HepG2 (cell line): ENCODE data around the gene PPM1H. TPM values are rescaled to one million over a fixed set of nuclear protein-coding genes. Genes with fewer than 3 reads are reported as not detected.

Source experiments
- ATAC-seq: fragments of 200-7000 bp; cut with Tn5 transposase; 3 replicates; pipeline ENCODE4 v1.9.1; 2020; ENCODE audit warnings: mild to moderate bottlenecking, moderate library complexity
- BruUV-seq: library from RNA; stranded (reverse); fragments of 400-500 nt; replicated peaks from 2 replicates; lab custom pipeline; 2021; lab: Mats Ljungman, UMichigan
- CTCF ChIA-PET: fragments of 300-600 bp; formaldehyde crosslinking; extraction: SDS; loops from one replicate; lab custom pipeline; 2021; ENCODE audit warnings: low total read pairs, inconsistent platforms, low intra/inter-chr PET ratio; lab: Yijun Ruan, JAX
- POLR2A ChIA-PET: fragments of 350-600 bp; sonication (Branson Sonifier 250); formaldehyde crosslinking; loops from one replicate; lab custom pipeline; 2020; ENCODE audit warnings: antibody characterized with exemption, inconsistent platforms; lab: Yijun Ruan, JAX
- DNase-seq: peaks from one replicate; pipeline ENCODE4 v3.0.0-alpha.2; 2015; ENCODE audit warnings: low spot score
- FAIRE-seq: peaks from 3 replicates; lab custom pipeline; 2011; peaks lifted over from hg19 to GRCh38; lab: Jason Lieb, UNC
- H2AFZ ChIP-seq: one replicate; pipeline ENCODE4 v1.6.1; 2011; ENCODE audit warnings: low read length, inconsistent platforms
- H3K27ac ChIP-seq: fragments of 300-600 bp; 3 replicates; pipeline ENCODE4 v1.8.0; 2011; ENCODE audit warnings: mixed run types, mild to moderate bottlenecking, mixed read lengths, low read length, inconsistent platforms; ENCODE audit not compliant: insufficient read depth; ENCODE audit errors: extremely low read length
- H3K27me3 ChIP-seq, 2 experiments: fragments of 200-600 bp in 1 of 2; 2 replicates in 1 of 2; 3 replicates in 1 of 2; pipeline versions ENCODE4 v1.6.0 to v1.8.0; 2011; ENCODE audit warnings: low read length in 2 of 2, mild to moderate bottlenecking in 2 of 2, moderate library complexity in 2 of 2, inconsistent platforms in 1 of 2; ENCODE audit not compliant: insufficient read depth in 2 of 2, control insufficient read depth in 1 of 2
- H3K36me3 ChIP-seq, 2 experiments: fragments of 200-600 bp in 1 of 2; replicated peaks in 1 of 2; 2 replicates in 1 of 2; 3 replicates in 1 of 2; pipeline versions ENCODE4 v1.5.1 to v1.8.0; 2011; ENCODE audit warnings: low read length in 2 of 2, inconsistent platforms in 1 of 2; ENCODE audit not compliant: insufficient read depth in 2 of 2, control insufficient read depth in 1 of 2
- H3K4me1 ChIP-seq: 2 replicates; pipeline ENCODE4 v1.5.1; 2012; ENCODE audit warnings: low read length, inconsistent platforms; ENCODE audit not compliant: insufficient read depth
- H3K4me2 ChIP-seq: 2 replicates; pipeline ENCODE4 v1.6.0; 2011; ENCODE audit warnings: low read depth, low read length, inconsistent platforms
- H3K4me3 ChIP-seq, 3 experiments: fragments of 200-600 bp in 1 of 3; sonication (generic), shearing (Covaris generic) in 1 of 3; replicated peaks in 1 of 3; 2 replicates each; pipeline ENCODE4 v1.5.1; 2011 to 2016; ENCODE audit warnings: low read length in 3 of 3, inconsistent platforms in 2 of 3, low read depth in 2 of 3, mild to moderate bottlenecking in 2 of 3, control low read depth in 1 of 3, mixed read lengths in 1 of 3; ENCODE audit not compliant: insufficient read depth in 1 of 3
- H3K79me2 ChIP-seq: one replicate; pipeline ENCODE4 v1.6.1; 2011; ENCODE audit warnings: low read length, inconsistent platforms; ENCODE audit not compliant: insufficient read depth
- H3K9ac ChIP-seq: 2 replicates; pipeline ENCODE4 v1.6.0; 2011; ENCODE audit warnings: mild to moderate bottlenecking, low read depth, low read length, inconsistent platforms; ENCODE audit not compliant: insufficient read depth
- H3K9me3 ChIP-seq: 2 replicates; pipeline ENCODE4 v1.5.1; 2012; ENCODE audit warnings: mild to moderate bottlenecking, low read length
- H4K20me1 ChIP-seq: 2 replicates; pipeline ENCODE4 v1.6.0; 2011; ENCODE audit warnings: inconsistent platforms, mild to moderate bottlenecking, low read length, moderate library complexity; ENCODE audit not compliant: insufficient read depth
- ATF6 ChIP-seq: sonication (generic); formaldehyde crosslinking; conservative IDR thresholded peaks from 2 replicates; pipeline ENCODE4 v1.4.0; 2020; ENCODE audit warnings: missing genetic modification reagents
- FOXA3 ChIP-seq: IDR thresholded peaks from 2 replicates; pipeline ENCODE4 v1.6.1; 2016; ENCODE audit warnings: missing genetic modification reagents, missing compliant biosample characterization
- ZNF768 ChIP-seq: sonication (generic); formaldehyde crosslinking; IDR thresholded peaks from 2 replicates; pipeline ENCODE4 v1.4.0; 2020; ENCODE audit warnings: missing genetic modification reagents
- WGBS: methylation state at CpG from one replicate; pipeline ENCODE4 v1.1.6; 2017; ENCODE audit warnings: low lambda C conversion rate; 5-methylcytosine and 5-hydroxymethylcytosine counted together
- in situ Hi-C: cut with HindIII; loops from 2 replicates; pipeline ENCODE4 v1.10.0; 2017; ENCODE audit warnings: low pct_unique_long_range_greater_than_20kb; ENCODE audit not compliant: extremely low pct_ligation_motif_present
- intact Hi-C: fragments of 100-400 bp; cut with micrococcal nuclease; formaldehyde crosslinking; loops from one replicate; pipeline ENCODE4 v1.10.0; 2022; ENCODE audit not compliant: unreplicated experiment
- polyA plus RNA-seq, 8 experiments: library from polyadenylated mRNA; depleted of rRNA in 3 of 8; stranded (reverse) in 7 of 8; unstranded in 1 of 8; fragments of >200 nt; fragmentation: Illumina TruSeq in 4 of 8; extraction: Trizol in 4 of 8; gene quantifications; 2 replicates each; pipeline versions ENCODE4 v1.2.1 to v1.2.3, GENCODE V29; 2011 to 2016; ENCODE audit warnings: low read depth in 4 of 8, missing spikeins in 1 of 8, mixed read lengths in 1 of 8; ENCODE audit not compliant: insufficient read depth in 1 of 8
- total RNA-seq, 5 experiments: library from RNA; depleted of rRNA; stranded (reverse); fragments of >200 nt; fragmentation: Illumina TruSeq; extraction: Trizol; gene quantifications; 2 replicates each; pipeline ENCODE4 v1.2.3, GENCODE V29; 2016; ENCODE audit warnings: low read depth in 1 of 5

Gene PPM1H
- total and polyA plus RNA-seq, 2 of the 13 experiments (the other 11 are each of a cell fraction or from before 2014, with no cell fraction given): 29.1 to 38.1 TPM

- Histone ChIP-seq H3K27me3 (no peaks in the 10 kb centered on the region), H3K36me3 (peaks cover 11 to 52% of the 10 kb centered on the region in 2 experiments), H2AFZ (no peak overlapping the region), H3K4me2 (no peak overlapping the region), H3K9ac (no peak overlapping the region), H3K9me3 (no peaks in the 10 kb centered on the region), H4K20me1 (peaks cover 9% of the 10 kb centered on the region), H3K4me3 (no peak overlapping the region), H3K79me2 (no peaks in the 10 kb centered on the region), H3K4me1 (peaks cover 56% of the 10 kb centered on the region), H3K27ac (no peak overlapping the region)
- intact Hi-C loops (no loop called here), in situ Hi-C loops (no loop called here)
- POLR2A ChIA-PET: no interaction called here
- FAIRE-seq (no peak), DNase-seq (no peak), ATAC-seq (no peak)
- 96% methylated on average over 3 of the region's 3 CpGs for WGBS
- CTCF ChIA-PET: no interaction called here
- no TSS peak for BruUV-seq
- no peak for TF ChIP-seq ATF6 (CRISPR knock-in tag)
These were observed 172.3 kb downstream of the PPM1H start for GRCh38 chr12:62762645-62763044.

GRCh38 chr12:62761658-62762057 lies 173.3 kb downstream of the PPM1H start:
- no peak overlapping the region for H3K4me3 ChIP-seq
- H3K4me2 ChIP-seq: no peak overlapping the region
- intact Hi-C loops: no loop called here
- H3K9me3 ChIP-seq: no peaks in the 10 kb centered on the region
- FAIRE-seq: no peak
- 91% methylated on average over 4 of the region's 5 CpGs for WGBS
- no peaks in the 10 kb centered on the region for H3K27me3 ChIP-seq
- POLR2A ChIA-PET: interaction anchor here (0.8 kb wide), 1 partner anchor 159 kb away, joined by 3 read pairs; no protein-coding TSS in a partner anchor
- peaks cover 5 to 47% of the 10 kb centered on the region in 2 experiments for H3K36me3 ChIP-seq
- TF ChIP-seq FOXA3 (CRISPR knock-in tag): no peak
- peak; percentile 61; the same call in 1 of the 2 replicates for TF ChIP-seq ZNF768
- TF ChIP-seq, all 625 proteins: peak for 1
- peak; percentile 15; the same call in 2 of the 3 replicates for ATAC-seq
- H3K27ac ChIP-seq: peak overlapping the region; percentile 42
- no peaks in the 10 kb centered on the region for H3K79me2 ChIP-seq
- peaks cover 9% of the 10 kb centered on the region for H4K20me1 ChIP-seq
- in situ Hi-C loops: no loop called here
- no peak for DNase-seq
- H3K9ac ChIP-seq: no peak overlapping the region
- H2AFZ ChIP-seq: no peak overlapping the region
- CTCF ChIA-PET: no interaction called here
- BruUV-seq: no TSS peak
- H3K4me1 ChIP-seq: peaks cover 56% of the 10 kb centered on the region
